ENCODE measurements around the gene KCNQ4.

DNA sequence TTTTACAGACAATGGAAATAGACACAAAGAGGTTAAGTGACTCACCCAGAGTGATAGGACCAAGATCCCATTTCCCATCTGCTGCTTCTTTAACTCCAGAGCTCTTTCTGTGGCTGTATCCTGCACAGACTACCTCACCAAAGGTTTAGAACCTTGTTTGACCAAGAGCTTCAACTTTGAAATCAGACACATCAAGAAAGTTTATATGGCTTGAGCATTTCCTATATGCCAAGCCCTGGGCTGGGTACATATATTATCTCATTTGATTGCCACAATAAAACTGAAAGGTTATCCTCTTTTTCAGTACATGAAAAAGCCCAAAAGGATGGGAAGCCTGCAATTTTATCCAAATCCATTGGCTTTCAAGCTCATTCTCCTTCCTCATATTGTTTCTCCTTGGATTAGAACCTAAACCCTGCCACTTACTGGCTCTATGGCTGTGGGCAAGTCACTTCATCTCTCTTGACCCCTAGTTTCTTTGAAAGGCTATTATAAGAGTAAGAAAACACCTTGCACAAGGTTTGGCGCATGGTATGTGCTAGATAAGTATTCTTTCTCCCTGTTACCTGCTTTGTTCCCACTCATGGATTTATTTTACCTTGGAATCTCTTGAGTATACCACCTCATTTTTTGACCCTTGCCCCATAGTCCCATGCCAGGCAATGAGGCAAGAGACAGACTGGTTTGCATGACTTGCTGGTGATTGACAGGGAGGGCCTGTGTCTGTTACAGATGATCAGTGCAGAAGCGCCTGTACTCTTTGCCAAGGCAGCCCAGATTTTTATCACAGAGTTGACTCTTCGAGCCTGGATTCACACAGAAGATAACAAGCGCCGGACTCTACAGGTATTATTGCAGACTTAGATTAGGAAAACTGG is 34.5 kb upstream of the KCNQ4 start:
- TF ChIP-seq CTCF (IDR thresholded peaks at IDR 0.05), result no peak
- no peak for TF ChIP-seq POLR2A (IDR thresholded peaks at IDR 0.05)
